IMR-90 (cell line): Measurements from ENCODE around the gene LTBP1. TPM values are rescaled to one million over a fixed set of nuclear protein-coding genes. Genes with fewer than 3 reads are reported as not detected.

ENCODE experiments used
- ATAC-seq: fragments of 200-7000 bp; cut with Tn5 transposase; 2 replicates; pipeline ENCODE4 v1.9.1; 2020; ENCODE audit warnings: low read depth, mild to moderate bottlenecking, moderate library complexity
- BruUV-seq: library from RNA; stranded (reverse); fragments of 400-500 nt; replicated peaks from 2 replicates; lab custom pipeline; 2021; lab: Mats Ljungman, UMichigan
- CTCF ChIA-PET: fragments of 300-600 bp; formaldehyde crosslinking; extraction: SDS; loops from one replicate; lab custom pipeline; 2021; ENCODE audit warnings: antibody characterized with exemption; lab: Yijun Ruan, JAX
- POLR2A ChIA-PET: fragments of 300-600 bp; sonication (Branson Sonifier 250); formaldehyde crosslinking; loops from one replicate; lab custom pipeline; 2022; ENCODE audit warnings: antibody characterized with exemption; ENCODE audit not compliant: unreplicated experiment; lab: Charles Lee
- DNase-seq: peaks from one replicate; pipeline ENCODE4 v3.0.0; 2013
- H2AFZ ChIP-seq: replicated peaks from 2 replicates; pipeline ENCODE3; 2013; ENCODE audit warnings: low read length, mild to moderate bottlenecking; ENCODE audit not compliant: poor library complexity
- H2AK5ac ChIP-seq: 2 replicates; pipeline ENCODE4 v1.6.1; 2013; ENCODE audit warnings: low read depth, low read length, inconsistent platforms
- H2AK9ac ChIP-seq: replicated peaks from 2 replicates; pipeline ENCODE3; 2013; ENCODE audit warnings: mild to moderate bottlenecking, low read depth, low read length, moderate library complexity; ENCODE audit not compliant: poor library complexity
- H2BK120ac ChIP-seq: 2 replicates; pipeline ENCODE4 v1.6.1; 2013; ENCODE audit warnings: low read depth, low read length, inconsistent platforms
- H2BK15ac ChIP-seq: 3 replicates; pipeline ENCODE4 v1.6.1; 2013; ENCODE audit warnings: low read depth, low read length, inconsistent platforms
- H2BK20ac ChIP-seq: 2 replicates; pipeline ENCODE4 v1.6.1; 2013; ENCODE audit warnings: low read depth, mild to moderate bottlenecking, inconsistent platforms, low read length, moderate library complexity
- H2BK5ac ChIP-seq: 2 replicates; pipeline ENCODE4 v1.6.1; 2013; ENCODE audit warnings: mild to moderate bottlenecking, low read depth, low read length, inconsistent platforms; ENCODE audit not compliant: poor library complexity, severe bottlenecking
- H3K14ac ChIP-seq: replicated peaks from 2 replicates; pipeline ENCODE4 v1.6.1; 2013; ENCODE audit warnings: low read depth, low read length, inconsistent platforms
- H3K18ac ChIP-seq: 2 replicates; pipeline ENCODE4 v1.6.1; 2013; ENCODE audit warnings: low read depth, low read length, control low read depth
- H3K23ac ChIP-seq: 2 replicates; pipeline ENCODE4 v1.6.1; 2013; ENCODE audit warnings: low read depth, low read length, inconsistent platforms
- H3K27ac ChIP-seq: 2 replicates; pipeline ENCODE4 v1.5.1; 2013; ENCODE audit warnings: mild to moderate bottlenecking, control low read depth, low read length; ENCODE audit not compliant: insufficient read depth
- H3K27me3 ChIP-seq: 2 replicates; pipeline ENCODE4 v1.6.1; 2013; ENCODE audit warnings: low read length; ENCODE audit not compliant: control insufficient read depth, insufficient read depth
- H3K36me3 ChIP-seq: 2 replicates; pipeline ENCODE4 v1.6.1; 2013; ENCODE audit warnings: low read length, mixed read lengths; ENCODE audit not compliant: control insufficient read depth, insufficient read depth
- H3K4ac ChIP-seq: 2 replicates; pipeline ENCODE4 v1.6.1; 2013; ENCODE audit warnings: low read depth, low read length, inconsistent platforms
- H3K4me1 ChIP-seq: 2 replicates; pipeline ENCODE4 v1.6.1; 2013; ENCODE audit warnings: low read length, mixed read lengths; ENCODE audit not compliant: control insufficient read depth, insufficient read depth
- H3K4me2 ChIP-seq: 2 replicates; pipeline ENCODE4 v1.6.1; 2013; ENCODE audit warnings: low read depth, mild to moderate bottlenecking, control low read depth, low read length, moderate library complexity
- H3K4me3 ChIP-seq: 2 replicates; pipeline ENCODE4 v1.5.1; 2013; ENCODE audit warnings: low read depth, mild to moderate bottlenecking, control low read depth, low read length, moderate library complexity; ENCODE audit not compliant: insufficient read depth
- H3K56ac ChIP-seq: 2 replicates; pipeline ENCODE4 v1.6.1; 2013; ENCODE audit warnings: low read length, inconsistent platforms; ENCODE audit not compliant: insufficient read depth; ENCODE audit errors: extremely low read depth
- H3K79me1 ChIP-seq, 2 experiments: 2 replicates each; pipeline ENCODE4 v1.6.1; 2013; ENCODE audit warnings: low read length in 2 of 2, inconsistent platforms in 1 of 2, low read depth in 1 of 2
- H3K9ac ChIP-seq: 2 replicates; pipeline ENCODE4 v1.6.1; 2013; ENCODE audit warnings: low read depth, low read length, control low read depth
- H3K9me1 ChIP-seq: 2 replicates; pipeline ENCODE4 v1.6.1; 2013; ENCODE audit warnings: low read length, inconsistent platforms; ENCODE audit not compliant: insufficient read depth
- H3K9me3 ChIP-seq: 2 replicates; pipeline ENCODE4 v1.6.1; 2013; ENCODE audit warnings: low read length; ENCODE audit not compliant: control insufficient read depth, insufficient read depth
- H4K20me1 ChIP-seq: 2 replicates; pipeline ENCODE4 v1.6.1; 2013; ENCODE audit warnings: low read length, inconsistent platforms; ENCODE audit not compliant: insufficient read depth
- H4K5ac ChIP-seq: 2 replicates; pipeline ENCODE4 v1.6.1; 2013; ENCODE audit warnings: mild to moderate bottlenecking, low read depth, low read length, control low read depth
- H4K8ac ChIP-seq, 2 experiments: 2 replicates each; pipeline ENCODE4 v1.6.1; 2013; ENCODE audit warnings: low read depth in 2 of 2, low read length in 2 of 2, control low read depth in 1 of 2, inconsistent platforms in 1 of 2
- H4K91ac ChIP-seq: 2 replicates; pipeline ENCODE4 v1.6.1; 2013; ENCODE audit warnings: low read depth, low read length, inconsistent platforms; ENCODE audit not compliant: insufficient read depth
- FOS ChIP-seq: fragments of 150-350 bp; IDR thresholded peaks from 2 replicates; pipeline ENCODE4 v1.6.1; 2016; ENCODE audit warnings: low read depth, low read length
- MAFK ChIP-seq: IDR thresholded peaks from 2 replicates; pipeline ENCODE4 v1.6.1; 2012; ENCODE audit warnings: low read depth, low read length, improper control_type of control experiment
- MXI1 ChIP-seq: IDR thresholded peaks from 2 replicates; pipeline ENCODE4 v1.6.1; 2012; ENCODE audit warnings: low read depth, mild to moderate bottlenecking, low read length, moderate library complexity, borderline replicate concordance
- NFE2L2 ChIP-seq: fragments of 150-350 bp; IDR thresholded peaks from 2 replicates; pipeline ENCODE4 v1.6.1; 2016; ENCODE audit warnings: low read depth, mild to moderate bottlenecking, low read length
- RAD21 ChIP-seq: IDR thresholded peaks from 2 replicates; pipeline ENCODE4 v1.6.1; 2012; ENCODE audit warnings: low read length, improper control_type of control experiment
- RCOR1 ChIP-seq: IDR thresholded peaks from 2 replicates; pipeline ENCODE4 v1.6.1; 2012; ENCODE audit warnings: mild to moderate bottlenecking, low read length, improper control_type of control experiment; ENCODE audit not compliant: insufficient replicate concordance
- WGBS, 2 experiments: methylation state at CpG; one replicate each; pipeline versions ENCODE4 v1.1.5 to v1.1.7; 2013; ENCODE audit warnings: missing lambda C conversion rate in 2 of 2; ENCODE audit not compliant: insufficient read length in 1 of 2; ENCODE audit errors: extremely low coverage in 2 of 2; 5-methylcytosine and 5-hydroxymethylcytosine counted together
- dilution Hi-C: fragments of 300-500 bp; cut with HindIII; formaldehyde crosslinking; loops from one replicate; pipeline ENCODE4 v1.14.3; 2018; ENCODE audit warnings: low sequenced_read_pairs; ENCODE audit not compliant: unreplicated experiment
- in situ Hi-C: fragments of 300-500 bp; cut with MboI; formaldehyde crosslinking; loops from 3 replicates; pipeline ENCODE4 v1.14.3; 2019; ENCODE audit warnings: low sequenced_read_pairs, inconsistent platforms, mixed read lengths
- intact Hi-C: fragments of 100-400 bp; cut with micrococcal nuclease; formaldehyde crosslinking; loops from 2 replicates; pipeline ENCODE4 v1.10.0; 2022
- polyA plus RNA-seq, 3 experiments: library from polyadenylated mRNA; depleted of rRNA; stranded (reverse); fragments of >200 nt; gene quantifications; 2 replicates each; pipeline ENCODE4 v1.2.3, GENCODE V29; 2012; ENCODE audit warnings: low replicate concordance in 1 of 3
- total RNA-seq: library from RNA; depleted of rRNA; stranded (reverse); fragments of >200 nt; gene quantifications from 2 replicates; pipeline ENCODE4 v1.2.3, GENCODE V29; 2012

LTBP1 gene
- total and polyA plus RNA-seq, 2 of the 4 experiments (the other 2 are of a cell fraction) = 235 to 326 TPM

DNA sequence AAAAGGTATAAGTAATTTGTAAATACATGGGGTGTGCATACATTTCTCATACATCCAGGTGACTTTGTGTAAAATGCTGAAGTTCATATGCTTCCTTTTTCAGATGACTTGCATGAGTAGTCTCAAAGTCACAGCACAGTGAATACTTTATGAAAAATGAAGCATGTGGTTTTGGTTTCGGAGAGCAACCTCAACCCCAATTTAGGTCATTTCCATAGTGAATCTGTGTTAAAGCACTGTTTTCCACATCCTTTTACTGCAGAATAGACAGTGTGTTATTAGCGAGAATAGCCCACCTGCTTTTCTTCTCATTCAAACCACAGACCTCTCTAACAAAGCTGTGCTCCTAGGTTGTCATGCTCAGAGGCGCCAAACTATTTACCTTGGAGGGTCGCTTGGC is 325.2 kb downstream of the LTBP1 start:
- Histone ChIP-seq H2BK120ac (0 out of 2 replicates have a peak overlapping the region, but pooled peaks have one; percentile 23), H3K4me3 (no peak overlapping the region), H2BK5ac (no peak overlapping the region), H3K36me3 (peaks cover 30% of the 10 kb centered on the region), H3K9ac (no peak overlapping the region), H3K4me2 (no peak overlapping the region), H4K5ac (no peak overlapping the region), H4K20me1 (no peaks in the 10 kb centered on the region), H2BK20ac (no peak overlapping the region), H3K56ac (no peak overlapping the region), H2AK9ac (no peak overlapping the region), H3K18ac (no peak overlapping the region), H3K9me3 (no peaks in the 10 kb centered on the region), H3K4ac (no peak overlapping the region), H3K27ac (no peak overlapping the region), H3K9me1 (peaks cover 8% of the 10 kb centered on the region; the same call in 1 of the 2 replicates), H3K14ac (no peak overlapping the region), H3K79me1 (peaks cover 6 to 40% of the 10 kb centered on the region in 2 experiments), H3K27me3 (no peaks in the 10 kb centered on the region), H3K23ac (no peak overlapping the region), H4K91ac (no peak overlapping the region), H3K4me1 (peaks cover 5% of the 10 kb centered on the region), H2AK5ac (0 out of 2 replicates have a peak overlapping the region, but pooled peaks have one; percentile 9), H4K8ac (no peak overlapping the region), H2AFZ (no peak overlapping the region), H2BK15ac (no peak overlapping the region)
- POLR2A ChIA-PET = no interaction called here
- intact Hi-C loops = loop anchor here (5.0 kb wide), 1 partner anchor 240 kb away; no protein-coding TSS in a partner anchor
- dilution Hi-C loops = no loop called here
- no CpG with 5 or more reads among the region's 4 CpGs for WGBS, 2 experiments
- TF ChIP-seq MXI1 (no peak), MAFK (no peak), NFE2L2 (no peak), RCOR1 (no peak), FOS (no peak), RAD21 (no peak)
- DNase-seq (peak; percentile 56), ATAC-seq (no peak)
- CTCF ChIA-PET = no interaction called here
- in situ Hi-C loops = loop anchor here (25.0 kb wide), 1 partner anchor 235 kb away; no protein-coding TSS in a partner anchor
- BruUV-seq = no TSS peak
